G401 (cell line): Measurements from ENCODE around the gene VAPB. TPM values are rescaled to one million over a fixed set of nuclear protein-coding genes. Genes with fewer than 3 reads are reported as not detected.

Experiments
- DNase-seq: peaks from one replicate; pipeline ENCODE4 v3.0.0-alpha.2; 2015; ENCODE audit warnings: low spot score
- in situ Hi-C: cut with HindIII; loops from 2 replicates; pipeline ENCODE4 v1.10.0; 2016; ENCODE audit warnings: low sequenced_read_pairs, mixed read lengths
- total RNA-seq: library from RNA; depleted of rRNA; stranded (reverse); fragments of >200 nt; shearing (Covaris generic); gene quantifications from 2 replicates; pipeline ENCODE4 v1.2.3, GENCODE V29; 2014; rRNA removed

VAPB gene
- total RNA-seq, 1 experiment from 2014 or later: 44.5 TPM

- in situ Hi-C loops: no loop called here
- DNase-seq: no peak
Observed at GRCh38 chr20:58494923-58495622, 106.0 kb downstream of the VAPB start.

GRCh38 chr20:58495623-58496428 is 106.8 kb downstream of the VAPB start:
- DNase-seq: no peak
- in situ Hi-C loops: no loop called here

DNA sequence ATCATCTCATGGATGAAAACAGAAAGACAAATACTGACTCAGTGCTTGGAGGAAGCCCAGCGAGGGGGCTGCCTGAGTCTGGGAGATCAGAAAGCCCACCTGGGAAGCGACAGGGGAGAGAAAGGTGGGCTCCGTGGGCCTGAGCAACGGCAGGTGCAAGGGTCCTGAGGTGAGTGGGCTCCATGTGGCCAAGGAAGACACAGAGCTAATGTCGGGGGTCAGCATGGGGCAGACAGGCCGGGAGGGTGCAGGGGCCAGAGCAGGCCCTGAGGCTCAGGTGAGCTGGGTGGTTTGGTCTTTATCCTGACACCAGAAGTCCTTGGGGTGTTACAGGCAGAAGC is 107.4 kb downstream of the VAPB start:
- in situ Hi-C loops: no loop called here
- DNase-seq: no peak

DNA sequence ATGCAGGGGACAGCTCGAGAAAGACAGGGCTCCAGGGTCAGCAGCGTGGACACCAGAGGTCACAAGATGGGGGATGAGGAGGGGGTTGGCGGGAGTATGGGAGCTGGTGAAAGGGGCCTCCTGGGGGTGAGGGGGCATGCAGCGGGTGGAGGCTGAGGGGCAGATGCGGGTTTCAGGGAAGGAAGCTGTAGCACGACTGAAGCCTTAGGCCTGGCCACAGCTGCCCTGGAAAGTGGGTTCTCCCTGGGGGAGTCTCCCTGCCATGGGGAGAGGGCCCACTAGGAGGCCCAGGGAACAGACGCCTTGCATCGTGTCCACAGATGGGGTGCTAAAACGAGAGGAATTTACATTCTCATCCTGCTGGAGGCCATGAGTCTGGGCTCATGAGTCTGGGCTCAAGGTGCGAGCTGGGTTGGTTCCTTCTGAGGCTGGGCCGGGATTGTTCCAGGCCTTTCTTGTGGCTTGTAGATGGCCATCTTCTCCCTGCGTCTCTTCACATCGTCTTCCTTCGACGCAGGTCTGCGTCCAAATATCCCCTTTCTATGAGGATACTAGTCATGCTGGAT is 108.1 kb downstream of the VAPB start:
- no peak for DNase-seq
- in situ Hi-C loops: no loop called here

DNA sequence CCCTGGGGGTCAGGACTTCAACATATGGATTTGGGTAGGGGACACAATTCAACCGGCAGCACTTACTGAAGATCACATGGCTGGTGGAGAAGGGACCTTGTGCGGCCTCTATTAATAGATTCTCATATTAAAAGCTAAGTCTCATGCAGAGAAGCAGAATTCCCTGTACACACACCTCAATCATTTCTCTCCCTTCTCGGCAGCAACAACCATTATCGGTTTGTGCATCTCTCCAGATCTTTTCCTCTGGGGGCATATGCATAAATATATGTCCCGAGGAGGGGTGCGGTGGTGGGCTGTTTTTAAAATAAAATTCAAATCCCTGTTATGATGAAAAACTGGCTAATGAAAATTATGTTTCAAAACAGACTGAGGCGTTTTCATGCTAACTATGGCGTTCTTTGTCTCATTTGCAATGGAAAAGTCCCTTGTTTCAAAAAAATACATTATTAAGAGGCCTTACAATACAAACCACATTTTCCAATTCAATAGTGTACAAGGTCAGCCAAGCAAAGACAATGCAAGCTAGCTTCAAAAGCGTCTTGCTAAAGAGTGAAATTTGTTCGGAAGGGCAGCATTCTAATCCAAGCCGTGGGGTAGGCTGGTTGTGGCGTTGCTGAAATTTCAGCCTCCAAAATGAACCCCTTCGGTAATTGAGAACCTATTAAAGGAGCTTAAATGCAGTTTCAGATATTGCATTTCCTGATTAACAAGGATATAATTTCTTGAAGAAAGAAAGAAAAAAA is 108.9 kb downstream of the VAPB start:
- in situ Hi-C loops: no loop called here
- DNase-seq: no peak

- no peak for DNase-seq
- in situ Hi-C loops: no loop called here
Observed at GRCh38 chr20:58498470-58499068, 109.5 kb downstream of the VAPB start.

GRCh38 chr20:58500256-58500655 is 111.2 kb downstream of the VAPB start:
- in situ Hi-C loops: no loop called here
- DNase-seq: no peak

Other genes starting within 250 kb of the VAPB start
- gene ANKRD60, start 160.6 kb upstream of the VAPB start, total RNA-seq: not detected in 2 replicates
- 7.4 and 9.9 TPM in 2 replicates for gene RAB22A, start 79.5 kb upstream of the VAPB start, total RNA-seq
- not detected in 2 replicates for gene APCDD1L, start 126.2 kb downstream of the VAPB start, total RNA-seq